HepG2 (cell line): ENCODE data around the gene CCDC142. TPM values are rescaled to one million over a fixed set of nuclear protein-coding genes. Genes with fewer than 3 reads are reported as not detected.
A peak's percentile ranks its signal among the peaks of the same experiment; 100 is the strongest.

Experiments
- ESRRA ChIP-seq: sonication (generic); formaldehyde crosslinking; IDR thresholded peaks from 2 replicates; pipeline ENCODE4 v1.5.1; 2020; ENCODE audit warnings: mild to moderate bottlenecking, low read depth, missing genetic modification reagents
- GFI1 ChIP-seq: sonication (generic); formaldehyde crosslinking; IDR thresholded peaks from 2 replicates; pipeline ENCODE4 v1.5.0; 2020; ENCODE audit warnings: missing genetic modification reagents, mild to moderate bottlenecking, borderline replicate concordance
- HMG20A ChIP-seq: IDR thresholded peaks from 2 replicates; pipeline ENCODE4 v1.6.1; 2016; ENCODE audit warnings: borderline replicate concordance
- HOXD1 ChIP-seq: sonication (generic); formaldehyde crosslinking; IDR thresholded peaks from 2 replicates; pipeline ENCODE4 v1.5.0; 2020; ENCODE audit warnings: missing genetic modification reagents
- JUN ChIP-seq: sonication (generic); formaldehyde crosslinking; IDR thresholded peaks from 2 replicates; pipeline ENCODE4 v1.4.0; 2020; ENCODE audit warnings: mild to moderate bottlenecking, missing genetic modification reagents
- MAFF ChIP-seq: IDR thresholded peaks from 2 replicates; pipeline ENCODE4 v1.6.1; 2011; ENCODE audit warnings: low read depth, low read length, improper control_type of control experiment
- SMYD3 ChIP-seq: sonication (generic); formaldehyde crosslinking; IDR thresholded peaks from 2 replicates; pipeline ENCODE4 v1.8.1; 2023; ENCODE audit warnings: mild to moderate bottlenecking, missing genetic modification reagents
- WIZ ChIP-seq: sonication (generic); formaldehyde crosslinking; IDR thresholded peaks from 2 replicates; pipeline ENCODE4 v1.5.1; 2020; ENCODE audit warnings: mild to moderate bottlenecking, missing genetic modification reagents
- ZBTB42 ChIP-seq: sonication (generic); formaldehyde crosslinking; IDR thresholded peaks from 2 replicates; pipeline ENCODE4 v1.5.0; 2020; ENCODE audit warnings: mild to moderate bottlenecking, missing genetic modification reagents
- ZNF121 ChIP-seq: sonication (generic); formaldehyde crosslinking; IDR thresholded peaks from 2 replicates; pipeline ENCODE4 v1.5.0; 2020; ENCODE audit warnings: mild to moderate bottlenecking, missing genetic modification reagents
- ZNF180 ChIP-seq: sonication (generic); formaldehyde crosslinking; IDR thresholded peaks from 2 replicates; pipeline ENCODE4 v1.4.0; 2020; ENCODE audit warnings: low read depth, missing genetic modification reagents, borderline replicate concordance
- polyA plus RNA-seq, 8 experiments: library from polyadenylated mRNA; depleted of rRNA in 3 of 8; stranded (reverse) in 7 of 8; unstranded in 1 of 8; fragments of >200 nt; fragmentation: Illumina TruSeq in 4 of 8; extraction: Trizol in 4 of 8; gene quantifications; 2 replicates each; pipeline versions ENCODE4 v1.2.1 to v1.2.3, GENCODE V29; 2011 to 2016; ENCODE audit warnings: low read depth in 4 of 8, missing spikeins in 1 of 8, mixed read lengths in 1 of 8; ENCODE audit not compliant: insufficient read depth in 1 of 8
- total RNA-seq, 5 experiments: library from RNA; depleted of rRNA; stranded (reverse); fragments of >200 nt; fragmentation: Illumina TruSeq; extraction: Trizol; gene quantifications; 2 replicates each; pipeline ENCODE4 v1.2.3, GENCODE V29; 2016; ENCODE audit warnings: low read depth in 1 of 5
- TF ChIP-seq, protein P1 (sequence below): sonication (generic); formaldehyde crosslinking; conservative IDR thresholded peaks from 2 replicates; pipeline ENCODE4 v1.8.0; 2022; ENCODE audit warnings: missing genetic modification reagents
- TF ChIP-seq, protein P2 (sequence below): sonication (generic); formaldehyde crosslinking; IDR thresholded peaks from 2 replicates; pipeline ENCODE4 v1.4.0; 2020; ENCODE audit warnings: missing genetic modification reagents
- TF ChIP-seq, protein P3 (sequence below): sonication (generic); formaldehyde crosslinking; IDR thresholded peaks from 2 replicates; pipeline ENCODE4 v1.4.0; 2020; ENCODE audit warnings: mild to moderate bottlenecking, missing genetic modification reagents
- TF ChIP-seq, protein P4 (sequence below): sonication (generic); formaldehyde crosslinking; IDR thresholded peaks from 2 replicates; pipeline ENCODE4 v1.4.0; 2020; ENCODE audit warnings: low read depth, missing genetic modification reagents
- TF ChIP-seq, protein P5 (sequence below): sonication (generic); formaldehyde crosslinking; IDR thresholded peaks from 2 replicates; pipeline ENCODE4 v1.5.0; 2020; ENCODE audit warnings: mild to moderate bottlenecking, missing genetic modification reagents

Gene CCDC142
- total and polyA plus RNA-seq, 2 of the 13 experiments (the other 11 are each of a cell fraction or from before 2014, with no cell fraction given), result 14.7 to 30.4 TPM

DNA sequence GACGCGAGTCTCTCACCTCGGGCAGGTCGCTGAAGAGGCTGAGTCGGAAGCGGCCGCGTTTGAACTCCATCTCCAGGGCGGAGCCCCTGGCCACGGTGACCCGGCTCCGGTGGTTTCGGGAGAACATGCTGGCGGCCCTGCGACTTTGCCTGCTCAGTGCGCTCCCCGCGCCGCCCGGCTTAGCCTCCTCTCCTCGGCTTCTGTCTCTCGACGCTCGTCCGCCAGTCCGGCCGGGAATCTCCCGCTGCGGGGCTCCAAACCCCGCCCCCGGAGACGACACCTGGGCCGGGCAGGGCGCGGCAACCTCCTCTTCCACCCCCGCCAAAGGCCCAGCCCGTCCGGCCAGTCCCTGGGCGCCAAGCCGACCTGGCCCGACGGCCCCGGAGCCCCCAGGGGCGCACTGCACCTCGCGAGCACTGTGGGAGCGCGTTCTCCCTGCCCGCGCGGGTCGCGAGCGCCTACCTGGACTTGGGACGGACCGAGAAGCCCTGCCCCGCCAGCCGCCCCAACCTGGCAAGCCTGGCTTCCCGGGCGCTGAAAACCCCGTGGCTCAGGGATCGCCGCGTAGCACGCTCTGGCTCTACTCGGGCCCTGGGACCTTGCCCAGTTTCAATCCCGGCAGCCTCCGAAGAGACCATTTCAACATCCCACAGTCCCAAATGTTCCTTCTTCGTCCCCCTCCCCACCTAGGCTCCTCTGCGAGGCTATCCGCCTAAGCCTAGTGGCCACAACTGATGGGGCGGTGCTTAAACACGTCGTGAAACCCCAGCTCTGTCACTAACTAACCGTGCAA, 40.9 kb downstream of the CCDC142 start, which contains the start of gene RTKN (continued):
- TF ChIP-seq, protein P1, sequence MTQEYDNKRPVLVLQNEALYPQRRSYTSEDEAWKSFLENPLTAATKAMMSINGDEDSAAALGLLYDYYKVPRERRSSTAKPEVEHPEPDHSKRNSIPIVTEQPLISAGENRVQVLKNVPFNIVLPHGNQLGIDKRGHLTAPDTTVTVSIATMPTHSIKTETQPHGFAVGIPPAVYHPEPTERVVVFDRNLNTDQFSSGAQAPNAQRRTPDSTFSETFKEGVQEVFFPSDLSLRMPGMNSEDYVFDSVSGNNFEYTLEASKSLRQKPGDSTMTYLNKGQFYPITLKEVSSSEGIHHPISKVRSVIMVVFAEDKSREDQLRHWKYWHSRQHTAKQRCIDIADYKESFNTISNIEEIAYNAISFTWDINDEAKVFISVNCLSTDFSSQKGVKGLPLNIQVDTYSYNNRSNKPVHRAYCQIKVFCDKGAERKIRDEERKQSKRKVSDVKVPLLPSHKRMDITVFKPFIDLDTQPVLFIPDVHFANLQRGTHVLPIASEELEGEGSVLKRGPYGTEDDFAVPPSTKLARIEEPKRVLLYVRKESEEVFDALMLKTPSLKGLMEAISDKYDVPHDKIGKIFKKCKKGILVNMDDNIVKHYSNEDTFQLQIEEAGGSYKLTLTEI (CRISPR knock-in tag), result no peak
- TF ChIP-seq ESRRA (CRISPR knock-in tag), result peak; percentile 55; the same call in 1 of the 2 replicates
- TF ChIP-seq, protein P2, sequence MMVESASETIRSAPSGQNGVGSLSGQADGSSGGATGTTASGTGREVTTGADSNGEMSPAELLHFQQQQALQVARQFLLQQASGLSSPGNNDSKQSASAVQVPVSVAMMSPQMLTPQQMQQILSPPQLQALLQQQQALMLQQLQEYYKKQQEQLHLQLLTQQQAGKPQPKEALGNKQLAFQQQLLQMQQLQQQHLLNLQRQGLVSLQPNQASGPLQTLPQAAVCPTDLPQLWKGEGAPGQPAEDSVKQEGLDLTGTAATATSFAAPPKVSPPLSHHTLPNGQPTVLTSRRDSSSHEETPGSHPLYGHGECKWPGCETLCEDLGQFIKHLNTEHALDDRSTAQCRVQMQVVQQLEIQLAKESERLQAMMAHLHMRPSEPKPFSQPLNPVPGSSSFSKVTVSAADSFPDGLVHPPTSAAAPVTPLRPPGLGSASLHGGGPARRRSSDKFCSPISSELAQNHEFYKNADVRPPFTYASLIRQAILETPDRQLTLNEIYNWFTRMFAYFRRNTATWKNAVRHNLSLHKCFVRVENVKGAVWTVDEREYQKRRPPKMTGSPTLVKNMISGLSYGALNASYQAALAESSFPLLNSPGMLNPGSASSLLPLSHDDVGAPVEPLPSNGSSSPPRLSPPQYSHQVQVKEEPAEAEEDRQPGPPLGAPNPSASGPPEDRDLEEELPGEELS, result no peak; the same call in none of the 2 replicates
- TF ChIP-seq, protein P3, sequence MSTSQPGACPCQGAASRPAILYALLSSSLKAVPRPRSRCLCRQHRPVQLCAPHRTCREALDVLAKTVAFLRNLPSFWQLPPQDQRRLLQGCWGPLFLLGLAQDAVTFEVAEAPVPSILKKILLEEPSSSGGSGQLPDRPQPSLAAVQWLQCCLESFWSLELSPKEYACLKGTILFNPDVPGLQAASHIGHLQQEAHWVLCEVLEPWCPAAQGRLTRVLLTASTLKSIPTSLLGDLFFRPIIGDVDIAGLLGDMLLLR (CRISPR knock-in tag), result peak; percentile 82
- TF ChIP-seq, protein P4, sequence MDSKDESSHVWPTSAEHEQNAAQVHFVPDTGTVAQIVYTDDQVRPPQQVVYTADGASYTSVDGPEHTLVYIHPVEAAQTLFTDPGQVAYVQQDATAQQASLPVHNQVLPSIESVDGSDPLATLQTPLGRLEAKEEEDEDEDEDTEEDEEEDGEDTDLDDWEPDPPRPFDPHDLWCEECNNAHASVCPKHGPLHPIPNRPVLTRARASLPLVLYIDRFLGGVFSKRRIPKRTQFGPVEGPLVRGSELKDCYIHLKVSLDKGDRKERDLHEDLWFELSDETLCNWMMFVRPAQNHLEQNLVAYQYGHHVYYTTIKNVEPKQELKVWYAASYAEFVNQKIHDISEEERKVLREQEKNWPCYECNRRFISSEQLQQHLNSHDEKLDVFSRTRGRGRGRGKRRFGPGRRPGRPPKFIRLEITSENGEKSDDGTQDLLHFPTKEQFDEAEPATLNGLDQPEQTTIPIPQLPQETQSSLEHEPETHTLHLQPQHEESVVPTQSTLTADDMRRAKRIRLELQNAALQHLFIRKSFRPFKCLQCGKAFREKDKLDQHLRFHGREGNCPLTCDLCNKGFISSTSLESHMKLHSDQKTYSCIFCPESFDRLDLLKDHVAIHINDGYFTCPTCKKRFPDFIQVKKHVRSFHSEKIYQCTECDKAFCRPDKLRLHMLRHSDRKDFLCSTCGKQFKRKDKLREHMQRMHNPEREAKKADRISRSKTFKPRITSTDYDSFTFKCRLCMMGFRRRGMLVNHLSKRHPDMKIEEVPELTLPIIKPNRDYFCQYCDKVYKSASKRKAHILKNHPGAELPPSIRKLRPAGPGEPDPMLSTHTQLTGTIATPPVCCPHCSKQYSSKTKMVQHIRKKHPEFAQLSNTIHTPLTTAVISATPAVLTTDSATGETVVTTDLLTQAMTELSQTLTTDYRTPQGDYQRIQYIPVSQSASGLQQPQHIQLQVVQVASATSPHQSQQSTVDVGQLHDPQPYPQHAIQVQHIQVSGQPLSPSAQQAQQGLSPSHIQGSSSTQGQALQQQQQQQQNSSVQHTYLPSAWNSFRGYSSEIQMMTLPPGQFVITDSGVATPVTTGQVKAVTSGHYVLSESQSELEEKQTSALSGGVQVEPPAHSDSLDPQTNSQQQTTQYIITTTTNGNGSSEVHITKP (CRISPR knock-in tag), result peak; percentile 74
- peak; percentile 78; the same call in 1 of the 2 replicates for TF ChIP-seq ZNF180
- TF ChIP-seq HMG20A (CRISPR knock-in tag), result no peak; the same call in 1 of the 2 replicates
- TF ChIP-seq ZNF121 (CRISPR knock-in tag), result peak; percentile 69
- peak; percentile 89 for TF ChIP-seq SMYD3 (CRISPR knock-in tag)
- TF ChIP-seq, protein P5, sequence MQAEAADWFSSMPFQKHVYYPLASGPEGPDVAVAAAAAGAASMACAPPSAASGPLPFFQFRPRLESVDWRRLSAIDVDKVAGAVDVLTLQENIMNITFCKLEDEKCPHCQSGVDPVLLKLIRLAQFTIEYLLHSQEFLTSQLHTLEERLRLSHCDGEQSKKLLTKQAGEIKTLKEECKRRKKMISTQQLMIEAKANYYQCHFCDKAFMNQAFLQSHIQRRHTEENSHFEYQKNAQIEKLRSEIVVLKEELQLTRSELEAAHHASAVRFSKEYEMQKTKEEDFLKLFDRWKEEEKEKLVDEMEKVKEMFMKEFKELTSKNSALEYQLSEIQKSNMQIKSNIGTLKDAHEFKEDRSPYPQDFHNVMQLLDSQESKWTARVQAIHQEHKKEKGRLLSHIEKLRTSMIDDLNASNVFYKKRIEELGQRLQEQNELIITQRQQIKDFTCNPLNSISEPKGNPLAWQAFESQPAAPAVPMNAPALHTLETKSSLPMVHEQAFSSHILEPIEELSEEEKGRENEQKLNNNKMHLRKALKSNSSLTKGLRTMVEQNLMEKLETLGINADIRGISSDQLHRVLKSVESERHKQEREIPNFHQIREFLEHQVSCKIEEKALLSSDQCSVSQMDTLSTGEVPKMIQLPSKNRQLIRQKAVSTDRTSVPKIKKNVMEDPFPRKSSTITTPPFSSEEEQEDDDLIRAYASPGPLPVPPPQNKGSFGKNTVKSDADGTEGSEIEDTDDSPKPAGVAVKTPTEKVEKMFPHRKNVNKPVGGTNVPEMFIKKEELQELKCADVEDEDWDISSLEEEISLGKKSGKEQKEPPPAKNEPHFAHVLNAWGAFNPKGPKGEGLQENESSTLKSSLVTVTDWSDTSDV (CRISPR knock-in tag), result no peak
- TF ChIP-seq JUN (CRISPR knock-in tag), result peak; percentile 83; the same call in 1 of the 2 replicates
- TF ChIP-seq GFI1 (CRISPR knock-in tag), result peak; percentile 58; the same call in 1 of the 2 replicates
- TF ChIP-seq WIZ (CRISPR knock-in tag), result peak; percentile 47
- TF ChIP-seq ZBTB42, result no peak
- TF ChIP-seq MAFF, result no peak
- TF ChIP-seq HOXD1 (CRISPR knock-in tag), result peak; percentile 30
